PC-3 (cell line): Measurements from ENCODE around the gene BTG4. TPM values are rescaled to one million over a fixed set of nuclear protein-coding genes. Genes with fewer than 3 reads are reported as not detected.

ENCODE experiments used
- ATAC-seq: fragments of 200-7000 bp; cut with Tn5 transposase; 2 replicates; pipeline ENCODE4 v1.9.1; 2020; ENCODE audit warnings: mild to moderate bottlenecking, moderate library complexity
- BruUV-seq: library from RNA; stranded (reverse); fragments of 400-500 nt; replicated peaks from 2 replicates; lab custom pipeline; 2021; lab: Mats Ljungman, UMichigan
- CTCF ChIA-PET: fragments of 300-600 bp; sonication (Branson Sonifier 250); formaldehyde crosslinking; loops from one replicate; lab custom pipeline; 2022; ENCODE audit warnings: antibody characterized with exemption; lab: Charles Lee
- POLR2A ChIA-PET: fragments of 300-600 bp; sonication (Branson Sonifier 250); formaldehyde crosslinking; loops from one replicate; lab custom pipeline; 2022; ENCODE audit warnings: antibody characterized with exemption; ENCODE audit not compliant: unreplicated experiment; lab: Charles Lee
- DNase-seq: peaks from one replicate; pipeline ENCODE4 v3.0.0-alpha.2; 2015
- H2AFZ ChIP-seq: fragments of 300-600 bp; sonication (generic); 2 replicates; pipeline ENCODE4 v1.6.0; 2016; ENCODE audit warnings: antibody characterized with exemption, low read length
- H3F3A ChIP-seq: fragments of 300-600 bp; sonication (generic); one replicate; pipeline ENCODE4 v1.6.0; 2017; ENCODE audit warnings: antibody characterized with exemption, low read length, control low read depth, mild to moderate bottlenecking; ENCODE audit not compliant: unreplicated experiment
- H3K27ac ChIP-seq: fragments of 300-600 bp; sonication (generic); 2 replicates; pipeline ENCODE4 v1.5.1; 2016; ENCODE audit warnings: mild to moderate bottlenecking, low read length
- H3K27me3 ChIP-seq: fragments of 300-600 bp; sonication (generic); 2 replicates; pipeline ENCODE4 v1.6.1; 2016; ENCODE audit warnings: low read length, mixed read lengths
- H3K36me3 ChIP-seq: fragments of 300-600 bp; sonication (generic); 2 replicates; pipeline ENCODE4 v1.6.1; 2016; ENCODE audit warnings: low read depth, mixed run types, low read length, mixed read lengths
- H3K4me1 ChIP-seq: fragments of 300-600 bp; sonication (generic); 2 replicates; pipeline ENCODE4 v1.5.1; 2016; ENCODE audit warnings: low read length; ENCODE audit not compliant: insufficient read depth
- H3K4me2 ChIP-seq: fragments of 300-600 bp; sonication (generic); 2 replicates; pipeline ENCODE4 v1.6.0; 2016; ENCODE audit warnings: low read length
- H3K4me3 ChIP-seq: fragments of 300-600 bp; sonication (generic); 2 replicates; pipeline ENCODE4 v1.5.1; 2016; ENCODE audit warnings: mild to moderate bottlenecking, low read length, mixed read lengths
- H3K79me2 ChIP-seq: fragments of 300-600 bp; sonication (generic); 2 replicates; pipeline ENCODE4 v1.6.1; 2017; ENCODE audit warnings: low read length, mixed read lengths
- H3K9ac ChIP-seq: fragments of 300-600 bp; sonication (generic); 2 replicates; pipeline ENCODE4 v1.6.0; 2016; ENCODE audit warnings: mild to moderate bottlenecking, low read length
- H3K9me2 ChIP-seq: fragments of 300-600 bp; sonication (generic); replicated peaks from 2 replicates; pipeline ENCODE4 v1.6.1; 2016; ENCODE audit warnings: mixed run types, low read length, mixed read lengths
- H3K9me3 ChIP-seq: fragments of 300-600 bp; sonication (generic); 2 replicates; pipeline ENCODE4 v1.6.1; 2016; ENCODE audit warnings: low read length, mixed read lengths
- H4K20me1 ChIP-seq: fragments of 300-600 bp; sonication (generic); 2 replicates; pipeline ENCODE4 v1.6.1; 2016; ENCODE audit warnings: low read length, mixed read lengths
- EZH2 ChIP-seq: fragments of 300-600 bp; sonication (generic); IDR thresholded peaks from one replicate; pipeline ENCODE4 v1.6.1; 2017; ENCODE audit warnings: antibody characterized with exemption, mild to moderate bottlenecking, low read length; ENCODE audit not compliant: unreplicated experiment
- EZH2phosphoT487 ChIP-seq: fragments of 300-600 bp; sonication (generic); IDR thresholded peaks from 2 replicates; pipeline ENCODE4 v1.6.1; 2018; ENCODE audit warnings: mild to moderate bottlenecking, antibody characterized with exemption, low read length, borderline replicate concordance
- intact Hi-C: fragments of 100-400 bp; cut with micrococcal nuclease; formaldehyde crosslinking; loops from 2 replicates; pipeline ENCODE4 v1.9.0; 2023
- total RNA-seq: library from RNA; depleted of rRNA; stranded (reverse); fragments of >200 nt; gene quantifications from 2 replicates; pipeline ENCODE4 v1.2.3, GENCODE V29; 2014
- TF ChIP-seq, protein P1 (sequence below): fragments of 300-600 bp; sonication (generic); conservative IDR thresholded peaks from 2 replicates; pipeline ENCODE4 v1.5.1; 2017; ENCODE audit warnings: antibody characterized with exemption, low read depth, mild to moderate bottlenecking, low read length

BTG4 gene
- total RNA-seq, 1 experiment from 2014 or later = not detected

DNA sequence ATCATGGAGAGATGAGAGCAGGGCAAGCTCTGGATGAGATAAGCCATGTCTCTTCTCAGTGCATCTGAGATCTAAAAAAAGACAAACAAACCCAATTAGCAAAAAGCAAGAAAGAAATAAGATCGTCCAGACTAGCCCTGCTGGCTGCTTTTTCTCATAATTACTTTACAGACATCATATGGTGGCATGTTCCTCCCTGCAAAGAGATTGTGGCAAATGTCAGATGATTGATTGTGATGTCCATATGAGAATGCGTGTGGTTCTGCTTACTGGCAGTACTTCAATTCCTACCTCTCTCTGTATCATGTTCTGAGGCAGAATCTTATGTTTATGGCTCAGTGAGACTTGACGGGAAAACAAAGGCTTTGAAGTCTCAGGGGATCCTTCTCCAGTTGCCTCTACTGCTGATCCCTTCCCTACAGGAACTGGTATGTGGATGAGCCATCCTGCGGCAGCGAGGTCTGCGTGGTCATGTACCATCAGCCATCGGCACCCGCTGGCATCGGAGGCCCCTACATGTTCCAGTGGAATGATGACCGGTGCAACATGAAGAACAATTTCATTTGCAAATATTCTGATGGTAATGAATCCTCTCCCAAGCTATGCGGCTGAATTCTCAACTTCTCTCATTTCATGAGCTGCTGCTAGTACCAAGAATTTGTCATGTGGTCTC, 37.1 kb upstream of the BTG4 start:
- Histone ChIP-seq H3K4me2 (no peak overlapping the region), H3K27me3 (no peaks in the 10 kb centered on the region), H3K9ac (no peak overlapping the region), H3K36me3 (no peaks in the 10 kb centered on the region), H3K79me2 (no peaks in the 10 kb centered on the region), H3F3A (peaks cover 6% of the 10 kb centered on the region), H3K4me1 (peaks cover 11% of the 10 kb centered on the region), H3K9me3 (no peaks in the 10 kb centered on the region), H4K20me1 (no peaks in the 10 kb centered on the region), H3K9me2 (no peaks in the 10 kb centered on the region), H2AFZ (no peak overlapping the region), H3K27ac (no peak overlapping the region), H3K4me3 (no peak overlapping the region)
- DNase-seq (no peak), ATAC-seq (no peak)
- BruUV-seq = no TSS peak
- CTCF ChIA-PET = no interaction called here
- POLR2A ChIA-PET = no interaction called here
- intact Hi-C loops = no loop called here
- TF ChIP-seq, protein P1, sequence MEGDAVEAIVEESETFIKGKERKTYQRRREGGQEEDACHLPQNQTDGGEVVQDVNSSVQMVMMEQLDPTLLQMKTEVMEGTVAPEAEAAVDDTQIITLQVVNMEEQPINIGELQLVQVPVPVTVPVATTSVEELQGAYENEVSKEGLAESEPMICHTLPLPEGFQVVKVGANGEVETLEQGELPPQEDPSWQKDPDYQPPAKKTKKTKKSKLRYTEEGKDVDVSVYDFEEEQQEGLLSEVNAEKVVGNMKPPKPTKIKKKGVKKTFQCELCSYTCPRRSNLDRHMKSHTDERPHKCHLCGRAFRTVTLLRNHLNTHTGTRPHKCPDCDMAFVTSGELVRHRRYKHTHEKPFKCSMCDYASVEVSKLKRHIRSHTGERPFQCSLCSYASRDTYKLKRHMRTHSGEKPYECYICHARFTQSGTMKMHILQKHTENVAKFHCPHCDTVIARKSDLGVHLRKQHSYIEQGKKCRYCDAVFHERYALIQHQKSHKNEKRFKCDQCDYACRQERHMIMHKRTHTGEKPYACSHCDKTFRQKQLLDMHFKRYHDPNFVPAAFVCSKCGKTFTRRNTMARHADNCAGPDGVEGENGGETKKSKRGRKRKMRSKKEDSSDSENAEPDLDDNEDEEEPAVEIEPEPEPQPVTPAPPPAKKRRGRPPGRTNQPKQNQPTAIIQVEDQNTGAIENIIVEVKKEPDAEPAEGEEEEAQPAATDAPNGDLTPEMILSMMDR = no peak
- TF ChIP-seq EZH2phosphoT487 (no peak), EZH2 (no peak)

DNA sequence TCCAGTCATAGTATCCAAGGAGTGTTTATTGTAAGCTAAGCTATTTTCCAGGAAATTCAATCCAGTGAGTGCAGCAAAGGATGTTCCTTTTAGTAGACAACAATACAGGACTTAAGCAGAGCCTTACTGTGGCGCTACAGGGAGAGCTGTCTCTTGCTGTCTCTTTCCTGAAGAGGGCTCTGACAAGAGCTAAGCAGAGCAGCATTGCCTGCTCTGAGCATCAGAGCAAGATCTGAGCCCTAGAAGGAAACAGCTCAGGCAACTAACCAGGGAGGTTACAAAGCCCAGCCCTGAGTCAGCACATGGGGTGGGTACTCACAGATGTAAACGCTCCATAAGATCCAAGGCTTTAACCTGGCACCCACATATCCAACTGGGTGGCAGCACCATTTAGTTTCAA, 36.3 kb upstream of the BTG4 start:
- Histone ChIP-seq H3K4me2 (no peak overlapping the region), H3K27me3 (no peaks in the 10 kb centered on the region), H3K9ac (no peak overlapping the region), H3K4me3 (no peak overlapping the region), H2AFZ (no peak overlapping the region), H4K20me1 (no peaks in the 10 kb centered on the region), H3K4me1 (peaks cover 3% of the 10 kb centered on the region), H3K36me3 (no peaks in the 10 kb centered on the region), H3K27ac (no peak overlapping the region), H3K79me2 (no peaks in the 10 kb centered on the region), H3K9me2 (no peaks in the 10 kb centered on the region), H3F3A (no peaks in the 10 kb centered on the region), H3K9me3 (no peaks in the 10 kb centered on the region)
- intact Hi-C loops = no loop called here
- POLR2A ChIA-PET = no interaction called here
- no peak for ATAC-seq
- BruUV-seq = no TSS peak
- TF ChIP-seq EZH2phosphoT487 (no peak), EZH2 (no peak)
- TF ChIP-seq, protein P1 = no peak
- CTCF ChIA-PET = interaction anchor here (0.6 kb wide), 1 partner anchor 55 kb away, joined by 7 read pairs; no protein-coding TSS in a partner anchor
- DNase-seq = no peak

DNA sequence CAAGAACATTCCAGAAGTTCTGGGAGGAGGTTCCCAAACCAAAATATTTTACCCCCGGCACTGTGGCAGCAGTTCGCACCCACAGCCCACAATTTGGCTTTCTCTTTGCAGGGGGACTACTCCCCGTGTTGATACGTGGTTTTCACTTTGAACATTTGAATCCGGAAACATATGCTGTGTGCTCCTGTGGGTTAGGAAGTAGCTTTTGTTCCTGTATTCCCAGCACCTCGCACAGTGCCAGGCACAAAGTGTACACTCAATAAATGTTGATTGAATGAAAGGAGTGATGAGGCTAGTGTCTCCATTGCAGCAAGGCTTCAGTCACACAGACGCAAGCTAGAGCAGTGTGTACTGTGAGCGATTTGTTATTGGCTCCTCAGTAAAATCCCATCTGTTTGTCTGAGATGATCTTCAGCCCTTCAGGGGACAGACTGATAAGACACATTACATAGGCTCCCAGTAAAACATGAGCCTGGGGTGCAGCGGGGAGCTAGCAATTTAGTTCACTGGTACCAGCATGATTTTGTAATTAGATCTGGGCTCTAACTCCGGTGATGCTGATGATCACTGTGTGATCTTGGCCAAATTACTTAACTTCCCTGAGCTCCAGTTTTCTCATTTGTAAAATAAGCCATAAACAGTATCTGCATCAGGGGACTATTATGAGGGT, 30.6 kb upstream of the BTG4 start:
- H3K4me1 ChIP-seq = peaks cover 21% of the 10 kb centered on the region
- H3K4me3 ChIP-seq = no peak overlapping the region
- TF ChIP-seq EZH2phosphoT487 = no peak
- TF ChIP-seq, protein P1 = no peak
- TF ChIP-seq EZH2 = no peak
- no peaks in the 10 kb centered on the region for H3K9me2 ChIP-seq
- H3K36me3 ChIP-seq = no peaks in the 10 kb centered on the region
- H3K27me3 ChIP-seq = no peaks in the 10 kb centered on the region
- H2AFZ ChIP-seq = no peak overlapping the region
- no peaks in the 10 kb centered on the region for H3K9me3 ChIP-seq
- ChIA-PET CTCF (no interaction called here), POLR2A (no interaction called here)
- H3F3A ChIP-seq = no peaks in the 10 kb centered on the region
- no peaks in the 10 kb centered on the region for H3K79me2 ChIP-seq
- no peak for ATAC-seq
- no peak overlapping the region for H3K27ac ChIP-seq
- no peak overlapping the region for H3K9ac ChIP-seq
- no peaks in the 10 kb centered on the region for H4K20me1 ChIP-seq
- no peak for DNase-seq
- BruUV-seq = no TSS peak
- intact Hi-C loops = no loop called here
- H3K4me2 ChIP-seq = no peak overlapping the region
